Stimulated activated CD4-positive, alpha-beta T cell treated with anti-CD3 and anti-CD28 coated beads, Interleukin-4, amount 100 ng/mL, for 48 hours (primary cell): ENCODE results near the gene PRKAG2.

Source experiments
- DNase-seq, 2 donors: peaks; one replicate each; pipeline ENCODE4 v3.0.0-alpha.2; 2020; ENCODE audit warnings: low read depth in 2 of 2

PRKAG2 gene

DNA sequence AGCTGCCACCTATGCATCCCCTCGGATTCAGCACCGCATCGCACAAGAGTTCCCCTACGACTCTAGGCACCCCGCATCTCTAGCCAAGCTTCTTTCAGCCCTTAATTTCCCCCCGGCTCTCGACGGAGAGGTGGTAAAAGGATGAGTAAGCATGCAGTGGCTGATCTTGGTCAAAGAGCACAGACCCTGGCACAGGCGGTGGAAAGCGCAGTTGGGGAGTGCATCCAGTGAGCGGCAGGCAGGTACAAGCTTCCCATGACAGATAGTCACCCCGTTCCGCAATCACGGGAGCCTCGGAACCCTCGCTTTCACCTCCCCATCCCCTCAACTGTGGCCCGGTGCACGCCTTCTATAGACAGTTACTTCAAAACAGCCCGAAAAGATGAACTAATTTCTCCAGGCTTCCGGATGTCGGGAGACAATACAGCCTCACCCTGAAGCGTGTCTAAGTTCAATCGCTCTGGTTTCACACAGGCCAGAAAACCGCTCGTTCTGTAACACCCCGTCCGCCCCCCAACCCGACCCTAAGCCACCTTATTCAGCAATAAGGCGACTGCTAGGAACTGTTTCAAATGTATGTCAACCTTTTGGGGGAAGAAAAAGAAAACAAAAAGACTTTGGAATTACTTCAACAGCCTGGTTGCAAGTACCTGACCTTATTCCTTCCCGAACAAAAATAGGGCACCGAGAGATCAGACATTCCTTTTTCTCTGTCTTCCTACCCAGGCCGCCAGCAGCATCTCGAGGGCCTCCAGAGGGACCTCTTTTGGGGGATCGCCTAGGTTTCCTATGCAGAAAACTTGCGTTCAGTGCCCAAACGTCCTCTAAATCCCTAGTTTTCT, 358.6 kb downstream of the PRKAG2 start:
- DNase-seq = peak; percentile 49 to 51

GRCh38 chr7:151517601-151518104, 359.3 kb downstream of the PRKAG2 start:
- DNase-seq = no peak

GRCh38 chr7:151515276-151515565, 361.7 kb downstream of the PRKAG2 start:
- no peak for DNase-seq

GRCh38 chr7:151514461-151515275, 362.2 kb downstream of the PRKAG2 start:
- DNase-seq = no peak

- DNase-seq = no peak
Measured at GRCh38 chr7:151513133-151513532, 363.8 kb downstream of the PRKAG2 start.

- no peak for DNase-seq
Measured at GRCh38 chr7:151512353-151512752, 364.6 kb downstream of the PRKAG2 start.

GRCh38 chr7:151511946-151512345, 365.0 kb downstream of the PRKAG2 start:
- DNase-seq = no peak

DNA sequence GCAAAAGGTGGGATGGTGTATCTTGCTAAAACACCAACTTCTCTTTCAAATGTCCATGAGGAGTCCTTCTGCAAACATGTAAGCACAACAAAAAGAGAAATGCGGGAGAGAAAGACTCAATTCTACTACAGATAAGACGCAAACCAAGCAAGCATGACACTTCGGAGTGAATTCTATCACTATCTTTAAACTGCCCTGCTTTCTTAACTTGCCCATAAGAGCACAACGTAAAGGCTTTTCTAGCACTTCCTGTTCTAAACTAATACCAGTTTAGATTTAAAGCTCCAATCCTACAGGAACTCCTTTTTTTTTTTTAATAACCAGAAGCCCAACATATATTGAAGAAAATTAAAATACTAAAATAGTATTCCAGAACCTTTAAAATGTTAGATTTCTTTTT, 365.6 kb downstream of the PRKAG2 start:
- no peak for DNase-seq

- no peak for DNase-seq
Measured at GRCh38 chr7:151509670-151510333, 367.1 kb downstream of the PRKAG2 start.

DNA sequence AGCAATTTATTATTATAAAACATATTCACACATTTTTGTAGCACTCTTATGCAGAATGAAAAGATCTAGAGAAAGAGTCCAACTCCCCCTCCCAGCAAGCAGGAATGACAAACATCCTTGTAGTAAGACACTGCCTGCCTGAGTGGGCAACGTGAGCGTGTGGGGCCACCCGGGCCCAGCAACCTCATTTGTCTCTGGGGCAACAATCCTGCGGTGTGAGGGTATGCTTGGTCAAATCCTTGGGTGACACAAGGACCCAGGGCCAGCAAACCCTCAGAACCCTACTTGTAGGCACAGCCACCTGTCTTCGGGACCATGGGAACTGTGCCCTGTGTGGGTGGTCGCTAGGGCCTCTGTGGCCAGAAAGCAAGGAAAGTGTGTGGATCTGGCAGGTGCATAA, 367.9 kb downstream of the PRKAG2 start:
- DNase-seq = no peak

- DNase-seq = no peak
Measured at GRCh38 chr7:151507806-151508205, 369.1 kb downstream of the PRKAG2 start.

- no peak for DNase-seq
Measured at GRCh38 chr7:151506901-151507382, 370.0 kb downstream of the PRKAG2 start.
